Transverse colon (tissue), 4 donors: ENCODE data around the gene BCL2L15.

ENCODE experiments used
- EP300 ChIP-seq: sonication (generic); formaldehyde crosslinking; IDR thresholded peaks from one replicate; pipeline ENCODE4 v1.6.1; 2017; ENCODE audit warnings: antibody characterized with exemption, low read depth
- POLR2A ChIP-seq: fragments of 450-650 bp; IDR thresholded peaks from one replicate; pipeline ENCODE4 v1.6.1; 2016; ENCODE audit warnings: antibody characterized with exemption, mild to moderate bottlenecking, moderate library complexity
- POLR2AphosphoS5 ChIP-seq, 3 donors: sonication (generic); formaldehyde crosslinking; IDR thresholded peaks; one replicate each; pipeline ENCODE4 v1.6.1; 2016; ENCODE audit warnings: antibody characterized with exemption in 3 of 3
- TF ChIP-seq, protein P1 (sequence below), 5 experiments: fragments of 200-600 bp in 3 of 5; fragments of 450-650 bp in 2 of 5; sonication (generic) in 3 of 5; IDR thresholded peaks; 1 replicate in 2 of 5; 2 replicates in 3 of 5; pipeline ENCODE4 v1.5.1; 2016 to 2017; ENCODE audit warnings: antibody characterized with exemption in 5 of 5, inconsistent platforms in 3 of 5, mild to moderate bottlenecking in 2 of 5, moderate library complexity in 1 of 5

DNA sequence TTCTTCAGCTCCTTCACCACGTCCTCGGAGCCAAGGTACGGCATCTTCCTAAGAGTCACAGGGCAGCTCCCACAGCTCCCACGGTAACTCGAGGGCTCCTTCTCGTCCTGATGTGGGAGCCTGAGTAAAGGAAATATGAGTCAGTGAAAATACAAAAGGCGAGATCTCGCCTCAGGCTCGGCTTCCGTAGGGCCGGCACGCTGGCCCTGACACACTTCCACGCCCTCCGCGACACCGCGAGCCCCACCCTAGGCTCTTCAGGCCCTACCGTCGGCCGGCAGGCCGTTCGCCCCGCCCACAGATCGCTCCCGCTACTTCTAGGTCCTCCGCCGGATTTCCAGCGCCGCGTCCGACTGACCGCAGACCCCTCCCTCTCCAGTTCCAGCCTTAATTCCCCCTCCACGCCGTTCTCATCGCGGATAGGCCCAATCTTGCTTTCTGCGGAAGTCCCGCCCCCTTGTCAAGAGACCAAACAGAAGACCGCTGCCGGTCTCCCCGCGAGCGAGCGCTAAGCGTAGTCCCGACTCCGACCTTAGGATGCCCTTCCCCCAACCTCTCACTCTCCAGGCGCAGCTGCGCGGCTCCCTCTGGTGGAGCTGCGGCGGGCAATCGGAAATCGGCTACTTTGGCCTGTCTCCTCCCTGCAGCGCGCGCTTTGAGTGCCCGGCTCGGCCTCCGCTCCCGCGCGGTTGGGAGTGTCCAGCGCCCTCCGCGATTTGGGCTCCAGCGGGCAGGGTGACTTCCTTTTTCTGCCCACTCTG lies 17.5 kb upstream of the BCL2L15 start, which contains the start of the genes AP4B1 and DCLRE1B:
- TF ChIP-seq POLR2A (peak; percentile 86), POLR2AphosphoS5 (IDR thresholded peaks at IDR 0.05) (peak; percentile 77 to 94 (median 90)), EP300 (peak; percentile 28)
- TF ChIP-seq, protein P1, sequence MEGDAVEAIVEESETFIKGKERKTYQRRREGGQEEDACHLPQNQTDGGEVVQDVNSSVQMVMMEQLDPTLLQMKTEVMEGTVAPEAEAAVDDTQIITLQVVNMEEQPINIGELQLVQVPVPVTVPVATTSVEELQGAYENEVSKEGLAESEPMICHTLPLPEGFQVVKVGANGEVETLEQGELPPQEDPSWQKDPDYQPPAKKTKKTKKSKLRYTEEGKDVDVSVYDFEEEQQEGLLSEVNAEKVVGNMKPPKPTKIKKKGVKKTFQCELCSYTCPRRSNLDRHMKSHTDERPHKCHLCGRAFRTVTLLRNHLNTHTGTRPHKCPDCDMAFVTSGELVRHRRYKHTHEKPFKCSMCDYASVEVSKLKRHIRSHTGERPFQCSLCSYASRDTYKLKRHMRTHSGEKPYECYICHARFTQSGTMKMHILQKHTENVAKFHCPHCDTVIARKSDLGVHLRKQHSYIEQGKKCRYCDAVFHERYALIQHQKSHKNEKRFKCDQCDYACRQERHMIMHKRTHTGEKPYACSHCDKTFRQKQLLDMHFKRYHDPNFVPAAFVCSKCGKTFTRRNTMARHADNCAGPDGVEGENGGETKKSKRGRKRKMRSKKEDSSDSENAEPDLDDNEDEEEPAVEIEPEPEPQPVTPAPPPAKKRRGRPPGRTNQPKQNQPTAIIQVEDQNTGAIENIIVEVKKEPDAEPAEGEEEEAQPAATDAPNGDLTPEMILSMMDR (IDR thresholded peaks at IDR 0.05) = peak; percentile 63 to 96 (median 76)
